ENCODE measurements around the gene TLE2. TPM values are rescaled to one million over a fixed set of nuclear protein-coding genes. Genes with fewer than 3 reads are reported as not detected.
"Not testable (repeated sequence)": the region's sequence is repeated elsewhere in the genome, so short reads cannot be mapped to it uniquely, and the experiment has no call there.

The TLE2 gene
- total RNA-seq, 1 experiment from 2014 or later = 13.7 TPM

DNA sequence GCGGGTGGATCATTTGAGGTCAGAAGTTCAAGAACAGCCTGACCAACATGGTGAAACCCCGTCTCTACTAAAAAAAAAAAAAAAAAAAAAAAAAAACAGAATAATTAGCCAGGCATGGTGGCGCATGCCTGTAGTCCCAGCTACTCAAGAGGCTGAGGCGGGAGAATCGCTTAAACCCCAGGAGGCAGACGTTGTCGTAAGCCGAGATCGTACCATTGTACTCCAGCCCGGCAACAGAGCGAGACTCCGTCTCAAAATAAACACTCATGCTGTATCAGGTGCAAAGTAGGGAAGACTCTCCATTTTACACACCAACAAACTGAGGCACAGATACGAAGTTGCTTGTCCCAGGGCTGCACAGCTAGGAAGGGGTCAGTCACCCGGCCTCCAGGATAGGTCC is 36.1 kb downstream of the TLE2 start:
- Histone ChIP-seq H3K36me3 (ENCODE audit: low read depth) (no peaks in the 10 kb centered on the region), H3K4me3 (no peak overlapping the region), H3K79me2 (ENCODE audit: low read depth) (no peaks in the 10 kb centered on the region), H3K27me3 (ENCODE audit: insufficient read depth, low read depth) (no peaks in the 10 kb centered on the region), H3K9me3 (ENCODE audit: insufficient read depth, low read depth) (no peaks in the 10 kb centered on the region), H3K9me2 (ENCODE audit: insufficient read depth) (no peaks in the 10 kb centered on the region), H3K4me2 (no peak overlapping the region), H3K4me1 (replicated peaks; ENCODE audit: insufficient read depth) (no peaks in the 10 kb centered on the region), H3F3A (ENCODE audit: insufficient read depth, low read depth) (no peaks in the 10 kb centered on the region), H4K20me1 (ENCODE audit: insufficient read depth) (no peaks in the 10 kb centered on the region), H2AFZ (no peak overlapping the region), H3K27ac (no peak overlapping the region)
- DNase-seq = no peak
- no peak for TF ChIP-seq EZH2 (IDR thresholded peaks at IDR 0.05; ENCODE audit: low read depth)
- no peak for TF ChIP-seq CTCF (conservative IDR thresholded peaks at IDR 0.05)
- intact Hi-C loops (cut with micrococcal nuclease; ENCODE audit: unreplicated experiment) = no loop called here
- BruUV-seq (replicated peaks) = no TSS peak
- ChIA-PET POLR2A (ENCODE audit: unreplicated experiment) (interaction anchor here (0.6 kb wide), 1 partner anchor 20 kb away, joined by 3 read pairs; no protein-coding TSS in a partner anchor), CTCF (no interaction called here)

DNA sequence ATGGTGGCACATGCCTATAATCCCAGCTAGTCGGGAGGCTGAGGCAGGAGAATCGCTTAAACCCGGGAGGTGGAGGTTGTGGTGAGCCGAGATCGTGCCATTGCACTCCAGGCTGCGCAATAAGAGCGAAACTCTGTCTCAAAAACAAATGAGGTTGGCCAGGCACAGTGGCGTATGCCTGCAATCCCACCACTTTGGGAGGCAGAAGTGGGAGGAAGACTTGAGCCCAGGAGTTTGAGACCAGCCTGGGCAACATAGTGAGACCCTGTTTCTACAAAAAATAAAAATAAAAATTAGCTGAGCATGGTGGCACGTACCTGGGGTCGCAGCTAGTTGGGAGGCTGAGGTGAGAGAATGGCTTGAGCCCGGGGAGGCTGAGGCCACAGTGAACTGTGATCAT is 36.7 kb downstream of the TLE2 start:
- H3K4me2 ChIP-seq; H3K27ac ChIP-seq; BruUV-seq (replicated peaks); H4K20me1 ChIP-seq (ENCODE audit: insufficient read depth); H3F3A ChIP-seq (ENCODE audit: insufficient read depth, low read depth); H3K36me3 ChIP-seq (ENCODE audit: low read depth); intact Hi-C loops (cut with micrococcal nuclease; ENCODE audit: unreplicated experiment); H3K4me1 ChIP-seq (replicated peaks; ENCODE audit: insufficient read depth); H3K27me3 ChIP-seq (ENCODE audit: insufficient read depth, low read depth); H3K4me3 ChIP-seq; H2AFZ ChIP-seq; H3K9me2 ChIP-seq (ENCODE audit: insufficient read depth); DNase-seq; CTCF ChIA-PET; H3K9me3 ChIP-seq (ENCODE audit: insufficient read depth, low read depth); H3K79me2 ChIP-seq (ENCODE audit: low read depth): not testable (repeated sequence)
- POLR2A ChIA-PET (ENCODE audit: unreplicated experiment) = interaction anchor here (0.6 kb wide), 1 partner anchor 21 kb away, joined by 3 read pairs; no protein-coding TSS in a partner anchor

GRCh38 chr19:2989236-2989946 is 39.7 kb downstream of the TLE2 start:
- intact Hi-C loops (cut with micrococcal nuclease; ENCODE audit: unreplicated experiment) = no loop called here
- CTCF ChIA-PET = no interaction called here
- no peaks in the 10 kb centered on the region for H3K36me3 ChIP-seq (ENCODE audit: low read depth)

More at GRCh38 chr19:2989236-2989946, 39.7 kb downstream of the TLE2 start:
- Histone ChIP-seq H3K9me2 (ENCODE audit: insufficient read depth) (no peaks in the 10 kb centered on the region), H3K79me2 (ENCODE audit: low read depth) (no peaks in the 10 kb centered on the region), H3K4me1 (replicated peaks; ENCODE audit: insufficient read depth) (no peaks in the 10 kb centered on the region), H2AFZ (no peak overlapping the region), H3K4me3 (no peak overlapping the region), H3F3A (ENCODE audit: insufficient read depth, low read depth) (no peaks in the 10 kb centered on the region), H3K27ac (no peak overlapping the region), H3K27me3 (ENCODE audit: insufficient read depth, low read depth) (no peaks in the 10 kb centered on the region), H3K4me2 (no peak overlapping the region), H4K20me1 (ENCODE audit: insufficient read depth) (no peaks in the 10 kb centered on the region), H3K9me3 (ENCODE audit: insufficient read depth, low read depth) (no peaks in the 10 kb centered on the region)
- no TSS peak for BruUV-seq (replicated peaks)
- DNase-seq = no peak
- POLR2A ChIA-PET (ENCODE audit: unreplicated experiment) = no interaction called here
- no peak for TF ChIP-seq EZH2 (IDR thresholded peaks at IDR 0.05; ENCODE audit: low read depth)
- no peak for TF ChIP-seq CTCF (conservative IDR thresholded peaks at IDR 0.05)

All from PC-9 (cell line).